GM18511 (cell line): ENCODE results near the gene TMEM245.
A peak's percentile ranks its signal among the peaks of the same experiment; 100 is the strongest.
"Not testable (repeated sequence)": the region's sequence is repeated elsewhere in the genome, so short reads cannot be mapped to it uniquely, and the experiment has no call there.

ENCODE experiments used
- ATAC-seq: cut with Tn5 transposase; IDR thresholded peaks from one replicate; pipeline ENCODE4 v1.9.1; 2021; ENCODE audit warnings: mild to moderate bottlenecking, moderate library complexity; ENCODE audit not compliant: unreplicated experiment

TMEM245 gene

GRCh38 chr9:109003116-109003515 lies 116.6 kb downstream of the TMEM245 start:
- no peak for ATAC-seq

DNA sequence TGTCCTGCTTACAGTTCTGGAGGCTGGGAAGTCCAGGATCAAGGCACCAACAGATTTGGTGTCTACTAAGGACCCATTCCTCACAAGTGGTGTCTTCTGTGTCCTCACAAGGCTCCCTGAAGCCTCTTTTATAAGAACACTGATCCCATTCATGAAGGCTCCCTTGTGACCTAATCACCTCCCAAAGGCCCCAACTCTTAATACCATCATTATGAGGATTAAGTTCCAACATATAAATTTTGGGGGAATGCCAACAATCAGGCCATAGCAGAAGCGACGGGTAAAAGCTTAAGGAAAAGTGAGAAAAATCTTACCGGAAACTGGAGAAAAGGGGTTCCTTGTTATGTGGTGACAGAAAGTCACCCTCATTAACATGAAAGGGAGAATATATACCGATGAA lies 117.6 kb downstream of the TMEM245 start:
- ATAC-seq: no peak

- ATAC-seq: no peak
Measured at GRCh38 chr9:109001275-109001676, 118.5 kb downstream of the TMEM245 start.

GRCh38 chr9:108997112-108997511 lies 122.6 kb downstream of the TMEM245 start:
- no peak for ATAC-seq

- ATAC-seq: no peak
Measured at GRCh38 chr9:108996643-108997042, 123.1 kb downstream of the TMEM245 start.

GRCh38 chr9:108994695-108995094 lies 125.1 kb downstream of the TMEM245 start:
- peak; percentile 92 for ATAC-seq

- ATAC-seq: no peak
Measured at GRCh38 chr9:108991479-108991878, 128.3 kb downstream of the TMEM245 start.

GRCh38 chr9:108983885-108984284 lies 135.9 kb downstream of the TMEM245 start:
- ATAC-seq: no peak

DNA sequence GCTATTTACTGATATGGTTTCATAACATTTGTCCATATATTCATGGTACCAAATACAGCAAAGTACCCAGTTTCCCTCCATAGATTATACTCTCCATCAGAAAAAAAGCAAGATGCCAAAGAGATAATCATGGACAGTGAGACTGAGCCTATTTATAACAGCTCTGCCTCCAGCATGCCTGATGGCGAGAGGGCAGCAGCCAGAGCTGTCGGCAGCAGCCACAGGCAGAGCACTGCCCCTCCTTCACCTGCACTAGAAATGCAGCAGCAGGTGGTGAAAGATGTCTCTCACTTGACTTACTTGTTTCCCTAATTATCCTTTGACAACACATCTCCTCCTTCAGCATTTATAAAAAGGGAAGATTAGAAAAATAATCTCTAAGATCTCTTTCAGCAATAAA lies 138.9 kb downstream of the TMEM245 start:
- no peak for ATAC-seq

GRCh38 chr9:108978205-108978604 lies 141.5 kb downstream of the TMEM245 start:
- no peak for ATAC-seq

DNA sequence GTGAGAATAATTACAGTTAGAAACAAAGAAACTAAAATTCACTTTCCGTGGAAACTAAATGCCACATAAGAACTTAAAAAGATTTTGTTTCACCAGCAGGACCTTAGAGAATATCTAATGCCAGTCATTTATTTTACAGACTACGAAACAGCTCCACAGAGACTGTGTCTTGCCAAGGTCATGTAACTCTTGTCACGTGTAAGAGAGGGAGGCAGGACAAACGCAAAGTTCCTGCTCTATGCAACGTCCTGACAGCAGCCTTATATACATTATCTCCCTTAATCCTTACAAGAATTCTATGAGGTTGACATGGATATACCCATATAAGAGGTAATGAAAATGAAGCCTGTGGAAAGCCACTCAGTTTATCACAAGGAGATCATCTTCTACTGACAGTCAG lies 145.9 kb downstream of the TMEM245 start:
- no peak for ATAC-seq

DNA sequence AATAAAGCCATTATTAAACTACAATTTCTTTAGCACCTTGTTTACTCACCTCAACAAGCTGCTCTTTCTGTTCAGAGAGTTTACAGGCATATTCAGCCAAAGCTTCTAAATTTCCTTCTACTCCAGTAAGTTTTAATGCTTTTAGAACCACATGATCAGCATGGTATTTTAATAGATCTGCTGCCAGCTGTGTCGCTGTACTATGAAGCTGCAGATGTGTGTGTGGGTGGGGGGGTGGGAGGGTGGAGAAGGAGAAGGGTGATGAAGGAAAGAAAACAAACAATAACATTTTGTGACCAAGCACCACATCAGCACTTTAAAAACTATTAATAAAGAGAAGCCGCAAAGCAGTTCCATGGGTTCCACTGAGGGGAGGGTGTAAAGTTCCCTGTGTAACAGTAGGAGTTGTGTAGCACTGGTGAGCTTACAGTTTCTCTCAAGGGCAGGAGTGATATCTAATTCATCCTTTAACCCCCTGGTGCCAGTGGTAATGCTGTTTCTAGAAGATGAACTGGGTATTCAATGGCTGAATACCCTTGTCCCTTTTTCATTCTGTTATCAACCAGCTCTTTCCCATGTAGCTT lies 147.0 kb downstream of the TMEM245 start:
- no peak for ATAC-seq

- no peak for ATAC-seq
Measured at GRCh38 chr9:108972186-108972585, 147.6 kb downstream of the TMEM245 start.

DNA sequence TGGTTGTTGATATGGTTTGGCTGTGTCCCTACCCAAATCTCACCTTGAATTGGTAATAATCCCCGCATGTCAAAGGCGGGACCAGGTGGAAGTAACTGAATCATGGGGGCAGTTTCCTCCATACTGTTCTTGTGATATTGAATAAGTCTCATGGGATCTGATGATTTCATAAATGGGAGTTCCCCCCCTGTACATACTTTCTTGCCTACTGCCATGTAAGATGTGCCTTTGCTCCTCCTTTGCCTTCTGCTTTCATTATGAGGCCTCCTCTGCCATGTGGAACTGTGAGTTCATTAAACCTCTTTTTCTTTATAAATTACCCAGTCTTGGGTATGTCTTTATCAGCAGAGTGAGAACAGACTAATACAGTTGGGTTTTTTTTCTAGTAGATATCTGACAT lies 148.4 kb downstream of the TMEM245 start:
- not testable (repeated sequence) for ATAC-seq

DNA sequence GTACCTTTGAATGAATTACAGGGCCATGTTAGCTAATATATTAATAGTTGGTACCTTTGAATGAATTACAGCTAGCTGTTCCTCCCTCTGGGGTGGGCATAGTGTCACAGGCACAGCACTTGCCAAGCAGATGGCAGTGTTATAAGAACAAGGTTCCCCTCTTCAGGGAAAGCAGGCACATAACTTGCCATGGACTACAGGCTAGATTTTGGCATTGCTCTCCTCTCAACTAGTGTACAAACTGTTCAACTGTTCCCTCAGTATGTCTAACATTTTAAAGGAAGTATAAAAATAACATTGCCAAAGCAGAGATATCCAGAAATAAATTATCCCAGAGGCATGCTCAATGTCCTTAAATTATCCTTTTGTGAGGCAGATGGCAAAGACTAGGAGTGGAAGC lies 151.8 kb downstream of the TMEM245 start:
- no peak for ATAC-seq
